Measurements from ENCODE around the gene HTT. TPM values are rescaled to one million over a fixed set of nuclear protein-coding genes. Genes with fewer than 3 reads are reported as not detected.

Gene HTT
- total RNA-seq, 2 donors from 2014 or later = 56.3 to 89.5 TPM

DNA sequence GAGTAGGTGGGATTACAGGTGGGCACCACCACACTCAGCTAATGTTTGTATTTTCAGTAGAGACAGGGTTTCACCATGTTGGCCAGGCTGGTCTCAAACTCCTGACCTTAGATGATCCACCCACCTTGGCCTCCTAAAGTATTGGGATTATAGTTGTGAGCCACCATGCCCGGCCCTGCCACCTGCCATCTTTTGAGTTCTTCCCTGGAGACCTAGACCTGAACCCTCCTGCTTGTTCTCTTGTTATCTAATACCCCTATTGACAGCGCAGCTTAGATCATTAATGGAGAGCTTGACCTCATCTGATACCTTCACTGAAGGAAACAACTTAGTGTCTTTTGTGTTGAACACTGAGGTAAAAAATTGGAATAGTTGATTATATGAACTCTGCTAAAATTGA lies 53.6 kb downstream of the HTT start:
- Histone ChIP-seq H3K27me3 (replicated peaks; ENCODE audit: insufficient read depth) (no peaks in the 10 kb centered on the region), H3K36me3 (peaks cover 43% of the 10 kb centered on the region), H3K27ac (no peak overlapping the region), H3K4me1 (ENCODE audit: control insufficient read depth in 1 of 2, low read depth in 2 of 2) (no peaks in the 10 kb centered on the region), H3K4me3 (no peak overlapping the region), H3K9me3 (no peaks in the 10 kb centered on the region)
- ATAC-seq (ENCODE audit: insufficient number of reproducible peaks, low FRiP score, low read depth) (no peak), DNase-seq (ENCODE audit: low spot score) (no peak)
- TF ChIP-seq, protein P1, sequence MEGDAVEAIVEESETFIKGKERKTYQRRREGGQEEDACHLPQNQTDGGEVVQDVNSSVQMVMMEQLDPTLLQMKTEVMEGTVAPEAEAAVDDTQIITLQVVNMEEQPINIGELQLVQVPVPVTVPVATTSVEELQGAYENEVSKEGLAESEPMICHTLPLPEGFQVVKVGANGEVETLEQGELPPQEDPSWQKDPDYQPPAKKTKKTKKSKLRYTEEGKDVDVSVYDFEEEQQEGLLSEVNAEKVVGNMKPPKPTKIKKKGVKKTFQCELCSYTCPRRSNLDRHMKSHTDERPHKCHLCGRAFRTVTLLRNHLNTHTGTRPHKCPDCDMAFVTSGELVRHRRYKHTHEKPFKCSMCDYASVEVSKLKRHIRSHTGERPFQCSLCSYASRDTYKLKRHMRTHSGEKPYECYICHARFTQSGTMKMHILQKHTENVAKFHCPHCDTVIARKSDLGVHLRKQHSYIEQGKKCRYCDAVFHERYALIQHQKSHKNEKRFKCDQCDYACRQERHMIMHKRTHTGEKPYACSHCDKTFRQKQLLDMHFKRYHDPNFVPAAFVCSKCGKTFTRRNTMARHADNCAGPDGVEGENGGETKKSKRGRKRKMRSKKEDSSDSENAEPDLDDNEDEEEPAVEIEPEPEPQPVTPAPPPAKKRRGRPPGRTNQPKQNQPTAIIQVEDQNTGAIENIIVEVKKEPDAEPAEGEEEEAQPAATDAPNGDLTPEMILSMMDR (IDR thresholded peaks at IDR 0.05) = no peak

DNA sequence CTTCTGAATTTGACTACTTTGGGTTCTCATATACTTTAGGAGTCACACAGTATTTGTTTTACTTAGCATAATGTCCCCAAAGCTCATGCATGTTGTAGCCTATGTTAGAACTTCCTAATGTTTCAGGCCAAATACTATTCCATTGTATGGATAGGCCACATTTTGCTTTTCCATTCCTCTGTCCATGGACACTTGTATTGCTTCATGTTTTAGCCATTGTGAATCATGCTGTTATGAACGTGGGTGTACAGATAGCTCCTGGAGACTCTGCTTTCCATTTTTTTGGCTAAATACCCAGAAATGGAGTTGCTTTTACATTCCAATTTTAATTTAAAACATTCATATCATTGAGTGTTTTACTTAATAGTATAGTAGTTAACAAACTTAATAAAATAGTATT lies 54.5 kb downstream of the HTT start:
- no peaks in the 10 kb centered on the region for H3K27me3 ChIP-seq (replicated peaks; ENCODE audit: insufficient read depth)
- no peak overlapping the region for H3K27ac ChIP-seq

DNA sequence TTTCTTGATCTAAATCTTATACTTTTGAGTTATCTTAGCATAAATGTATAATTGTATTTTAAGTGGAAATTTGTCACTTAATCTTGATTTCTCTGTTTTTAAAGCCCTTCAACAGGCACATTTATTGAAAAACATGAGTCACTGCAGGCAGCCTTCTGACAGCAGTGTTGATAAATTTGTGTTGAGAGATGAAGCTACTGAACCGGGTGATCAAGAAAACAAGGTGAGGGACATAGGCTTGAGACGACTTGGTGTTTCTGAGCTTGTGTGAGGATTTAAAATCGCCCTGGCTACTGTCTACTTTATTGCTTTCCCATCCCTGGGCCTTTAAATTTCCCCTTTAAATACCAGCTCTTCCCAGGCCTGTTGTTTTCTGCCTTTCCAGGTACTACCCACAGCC lies 55.7 kb downstream of the HTT start:
- Histone ChIP-seq H3K27ac (no peak overlapping the region), H3K4me1 (ENCODE audit: control insufficient read depth in 1 of 2, low read depth in 2 of 2) (peaks cover 0 to 6% of the 10 kb centered on the region in 2 donors), H3K27me3 (replicated peaks; ENCODE audit: insufficient read depth) (no peaks in the 10 kb centered on the region), H3K9me3 (no peaks in the 10 kb centered on the region), H3K36me3 (peaks cover 49% of the 10 kb centered on the region), H3K4me3 (no peak overlapping the region)
- ATAC-seq (ENCODE audit: insufficient number of reproducible peaks, low FRiP score, low read depth) (no peak), DNase-seq (ENCODE audit: low spot score) (no peak)
- TF ChIP-seq, protein P1 (IDR thresholded peaks at IDR 0.05) = no peak

More for the DNA sequence above, 54.5 kb downstream of the HTT start:
- Histone ChIP-seq H3K9me3 (no peaks in the 10 kb centered on the region), H3K36me3 (peaks cover 48% of the 10 kb centered on the region), H3K4me1 (ENCODE audit: control insufficient read depth in 1 of 2, low read depth in 2 of 2) (no peaks in the 10 kb centered on the region), H3K4me3 (no peak overlapping the region)
- no peak for ATAC-seq (ENCODE audit: insufficient number of reproducible peaks, low FRiP score, low read depth)
- DNase-seq (ENCODE audit: low spot score) = no peak
- TF ChIP-seq, protein P1 (IDR thresholded peaks at IDR 0.05) = no peak

DNA sequence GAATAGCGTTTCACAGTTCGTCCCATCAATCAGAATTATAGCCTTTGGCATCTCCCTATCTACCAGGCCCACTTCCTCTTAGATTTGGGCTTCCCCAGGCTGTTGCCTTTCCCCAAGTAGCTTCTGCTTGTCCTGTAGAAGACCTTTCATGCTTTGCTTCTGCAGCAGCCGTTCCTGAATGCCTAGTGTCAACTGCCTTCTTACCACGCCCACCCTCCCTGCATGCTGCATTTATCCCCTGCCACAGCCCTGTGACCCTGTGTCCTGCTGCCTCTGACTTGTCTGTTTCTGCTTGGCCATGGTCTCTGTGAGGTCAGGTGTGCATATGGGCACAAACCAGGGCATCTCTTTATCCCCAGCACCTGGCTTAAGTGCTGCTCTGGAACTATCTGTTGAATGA lies 56.3 kb downstream of the HTT start:
- no peak for ATAC-seq (ENCODE audit: insufficient number of reproducible peaks, low FRiP score, low read depth)
- Histone ChIP-seq H3K4me3 (no peak overlapping the region), H3K27me3 (replicated peaks; ENCODE audit: insufficient read depth) (no peaks in the 10 kb centered on the region), H3K36me3 (peaks cover 46% of the 10 kb centered on the region), H3K27ac (no peak overlapping the region), H3K9me3 (no peaks in the 10 kb centered on the region), H3K4me1 (ENCODE audit: control insufficient read depth in 1 of 2, low read depth in 2 of 2) (peaks cover 4 to 12% of the 10 kb centered on the region in 2 donors)
- no peak for DNase-seq (ENCODE audit: low spot score)
- TF ChIP-seq, protein P1 (IDR thresholded peaks at IDR 0.05) = no peak

DNA sequence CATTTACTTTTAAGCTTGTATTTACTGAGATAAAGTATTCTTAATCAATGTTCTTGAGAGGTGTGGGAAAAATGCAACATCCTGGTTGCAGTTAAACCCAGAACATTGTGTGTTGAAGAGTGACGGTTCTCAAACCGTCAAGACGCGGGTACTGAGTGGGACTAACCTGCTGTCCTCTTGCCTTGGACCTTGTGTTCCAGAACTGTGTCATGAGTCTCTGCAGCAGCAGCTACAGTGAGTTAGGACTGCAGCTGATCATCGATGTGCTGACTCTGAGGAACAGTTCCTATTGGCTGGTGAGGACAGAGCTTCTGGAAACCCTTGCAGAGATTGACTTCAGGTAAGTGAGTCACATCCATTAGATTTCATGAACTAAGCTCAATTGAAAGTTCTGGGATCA lies 59.7 kb downstream of the HTT start:
- no peak overlapping the region for H3K4me3 ChIP-seq
- H3K4me1 ChIP-seq (ENCODE audit: control insufficient read depth in 1 of 2, low read depth in 2 of 2) = peaks cover 4 to 12% of the 10 kb centered on the region in 2 donors
- TF ChIP-seq, protein P1 (IDR thresholded peaks at IDR 0.05) = no peak
- DNase-seq (ENCODE audit: low spot score) (no peak), ATAC-seq (ENCODE audit: insufficient number of reproducible peaks, low FRiP score, low read depth) (no peak)
- H3K9me3 ChIP-seq = no peaks in the 10 kb centered on the region
- no peak overlapping the region for H3K27ac ChIP-seq
- H3K27me3 ChIP-seq (replicated peaks; ENCODE audit: insufficient read depth) = no peaks in the 10 kb centered on the region
- peaks cover 39% of the 10 kb centered on the region for H3K36me3 ChIP-seq

Measured in thoracic aorta (tissue), 2 donors.